Stimulated activated naive CD8-positive, alpha-beta T cell treated with anti-CD3 and anti-CD28 coated beads, Interleukin-15, Interleukin-2, amounts not matched to agents 100 ng/mL and 50 ng/mL, for 24 hours (primary cell): ENCODE measurements around the gene LCN6.
"Not testable (repeated sequence)": the region's sequence is repeated elsewhere in the genome, so short reads cannot be mapped to it uniquely, and the experiment has no call there.

Experiments used
- H3K27ac Mint-ChIP-seq: one replicate; pipeline ENCODE4 v1.8.0; 2021; ENCODE audit warnings: mild to moderate bottlenecking, mixed read lengths
- H3K27me3 Mint-ChIP-seq: one replicate; pipeline ENCODE4 v1.8.0; 2021; ENCODE audit warnings: mixed read lengths
- H3K36me3 Mint-ChIP-seq: one replicate; pipeline ENCODE4 v1.8.0; 2021; ENCODE audit warnings: low read depth, mixed read lengths
- H3K4me1 Mint-ChIP-seq: one replicate; pipeline ENCODE4 v1.8.0; 2021; ENCODE audit warnings: low read depth, mixed read lengths
- H3K4me3 Mint-ChIP-seq: one replicate; pipeline ENCODE4 v1.8.0; 2021; ENCODE audit warnings: mild to moderate bottlenecking, mixed read lengths
- H3K9me3 Mint-ChIP-seq: one replicate; pipeline ENCODE4 v1.8.0; 2021; ENCODE audit warnings: mixed read lengths

Gene LCN6

DNA sequence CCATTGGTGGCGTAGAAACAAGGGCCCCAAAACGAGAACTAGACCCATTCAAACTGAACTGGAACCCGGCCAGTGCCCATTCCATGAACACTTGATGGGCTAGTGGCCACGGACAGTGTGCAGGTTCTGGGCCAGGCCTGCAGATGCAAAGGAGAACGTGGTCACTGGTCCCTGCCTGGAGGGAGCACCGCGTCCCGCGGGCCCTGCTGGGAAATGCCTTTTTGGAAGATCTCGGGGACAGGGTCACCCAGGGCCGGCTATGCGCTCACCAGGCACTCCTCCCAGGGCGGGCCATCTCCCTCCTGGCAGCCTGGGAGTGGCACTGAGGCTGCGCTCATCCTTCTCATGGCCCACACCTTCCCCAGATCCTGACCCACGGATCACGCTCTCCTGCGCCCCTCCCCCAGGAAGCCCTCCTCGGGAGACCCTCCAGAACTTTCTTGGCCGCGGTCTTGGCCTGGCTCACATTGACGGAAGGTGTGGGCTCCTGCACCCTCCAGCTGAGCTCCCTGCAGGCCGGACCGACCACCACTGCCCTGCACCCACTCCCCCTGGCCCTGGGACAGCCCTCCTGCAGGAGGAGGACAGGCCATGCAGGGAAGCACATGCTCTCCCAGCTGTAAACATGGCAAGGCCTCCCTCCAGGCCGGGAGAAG, 38.7 kb downstream of the LCN6 start:
- Mint-ChIP-seq H3K27me3 (peaks cover 33% of the 10 kb centered on the region), H3K36me3 (no peaks in the 10 kb centered on the region), H3K4me3 (no peak overlapping the region), H3K9me3 (no peaks in the 10 kb centered on the region), H3K27ac (no peak overlapping the region), H3K4me1 (no peaks in the 10 kb centered on the region)

DNA sequence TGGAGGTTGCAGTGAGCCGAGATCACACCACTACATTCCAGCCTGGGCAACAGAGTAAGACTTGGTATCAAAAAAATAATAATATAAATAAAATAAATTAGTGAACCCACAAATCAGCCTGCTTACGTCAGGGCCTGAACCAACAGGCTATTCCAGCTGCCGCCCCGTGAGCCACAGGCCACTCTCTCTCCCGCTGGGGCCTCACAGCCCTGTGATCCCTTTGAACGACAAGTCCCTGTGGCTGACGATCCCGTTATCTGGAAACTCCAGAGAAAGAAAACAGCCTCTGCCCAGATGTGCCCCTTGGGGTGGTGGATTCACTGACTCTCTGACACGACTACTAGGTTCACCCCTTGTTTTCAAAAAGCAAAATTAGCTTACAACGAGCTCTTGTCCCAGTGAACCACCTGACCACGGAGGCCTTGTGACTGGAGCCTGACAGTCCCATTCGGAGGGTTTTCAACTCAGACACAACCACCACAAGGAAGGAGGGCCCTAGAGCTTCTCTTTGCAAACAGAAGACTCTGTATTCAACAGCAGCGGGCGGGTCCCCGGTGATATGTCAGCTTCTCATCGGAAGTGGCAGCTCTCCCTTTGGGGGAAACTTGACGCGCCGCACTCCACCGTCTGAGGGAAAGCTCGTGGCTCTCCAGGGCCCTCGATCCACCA, 40.3 kb downstream of the LCN6 start:
- H3K27me3 Mint-ChIP-seq = peaks cover 23% of the 10 kb centered on the region
- peaks cover 5% of the 10 kb centered on the region for H3K4me1 Mint-ChIP-seq
- no peaks in the 10 kb centered on the region for H3K9me3 Mint-ChIP-seq
- no peaks in the 10 kb centered on the region for H3K36me3 Mint-ChIP-seq
- H3K27ac Mint-ChIP-seq = no peak overlapping the region
- H3K4me3 Mint-ChIP-seq = no peak overlapping the region

DNA sequence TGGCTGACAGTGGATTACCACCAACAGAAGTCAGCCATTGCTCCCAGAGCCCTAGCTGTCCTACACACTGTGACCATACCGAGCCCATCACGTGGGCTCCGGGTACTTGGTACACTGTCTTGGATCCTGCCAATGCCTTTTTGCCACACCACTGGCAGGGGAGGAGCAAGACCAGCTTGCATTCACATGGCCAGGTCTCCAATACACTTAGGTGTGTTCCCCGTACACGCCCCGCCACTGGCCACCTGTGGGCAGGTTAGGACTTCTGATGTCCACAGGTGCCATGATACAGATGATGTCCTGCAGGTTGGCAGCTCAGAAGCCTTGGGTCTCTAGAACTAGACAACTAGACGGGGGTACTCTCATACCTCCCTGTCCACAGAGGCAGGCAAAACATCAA, 41.3 kb downstream of the LCN6 start:
- no peak overlapping the region for H3K4me3 Mint-ChIP-seq
- H3K4me1 Mint-ChIP-seq = peaks cover 10% of the 10 kb centered on the region
- no peaks in the 10 kb centered on the region for H3K36me3 Mint-ChIP-seq
- H3K27ac Mint-ChIP-seq = no peak overlapping the region
- H3K9me3 Mint-ChIP-seq = no peaks in the 10 kb centered on the region
- H3K27me3 Mint-ChIP-seq = peaks cover 26% of the 10 kb centered on the region

DNA sequence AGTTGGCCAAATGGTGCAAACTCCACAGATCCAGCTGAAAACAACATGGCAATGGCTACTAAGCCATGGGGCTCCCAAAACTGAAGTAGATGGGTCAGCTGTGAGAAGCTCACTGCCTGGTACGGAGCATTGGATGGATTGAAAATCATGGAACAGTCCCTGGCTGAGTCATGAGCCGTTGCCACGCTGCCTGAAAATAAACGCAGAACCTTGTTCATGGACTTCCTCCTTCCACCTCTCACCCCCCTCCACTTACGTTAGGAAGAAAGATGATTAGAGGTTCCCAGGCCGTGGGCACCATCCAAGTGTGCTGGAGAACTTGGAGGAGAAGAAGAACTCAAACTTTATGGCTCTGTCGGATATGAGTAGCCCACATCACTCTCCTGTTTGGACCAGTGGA, 42.8 kb downstream of the LCN6 start:
- H3K4me3 Mint-ChIP-seq = no peak overlapping the region
- no peak overlapping the region for H3K27ac Mint-ChIP-seq
- H3K27me3 Mint-ChIP-seq = peaks cover 14% of the 10 kb centered on the region

DNA sequence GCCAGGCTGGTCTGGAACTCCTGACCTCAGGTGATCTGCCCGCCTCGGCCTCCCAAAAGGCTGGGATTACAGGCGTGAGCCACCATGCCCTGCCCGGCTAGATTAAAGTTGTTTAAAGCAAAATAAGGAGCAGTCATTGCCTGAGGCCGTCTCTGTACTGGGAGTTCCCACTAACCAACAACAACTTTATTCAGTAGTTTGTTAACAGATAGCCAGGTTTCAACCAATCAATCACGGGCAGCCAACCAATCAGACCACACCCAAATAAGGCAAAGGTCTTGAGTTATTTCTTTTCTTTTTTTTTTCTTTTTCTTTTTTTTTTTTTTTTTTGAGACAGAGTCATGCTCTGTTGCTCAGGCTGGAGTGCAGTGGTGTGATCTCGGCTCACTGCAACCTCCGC, 43.6 kb downstream of the LCN6 start:
- H3K27ac Mint-ChIP-seq, H3K4me3 Mint-ChIP-seq, H3K36me3 Mint-ChIP-seq, H3K9me3 Mint-ChIP-seq: not testable (repeated sequence)
- Mint-ChIP-seq H3K4me1 (peaks cover 27% of the 10 kb centered on the region), H3K27me3 (peaks cover 13% of the 10 kb centered on the region)

More for the DNA sequence above, 42.8 kb downstream of the LCN6 start:
- H3K9me3 Mint-ChIP-seq = no peaks in the 10 kb centered on the region
- H3K36me3 Mint-ChIP-seq = no peaks in the 10 kb centered on the region
- H3K4me1 Mint-ChIP-seq = peaks cover 22% of the 10 kb centered on the region

DNA sequence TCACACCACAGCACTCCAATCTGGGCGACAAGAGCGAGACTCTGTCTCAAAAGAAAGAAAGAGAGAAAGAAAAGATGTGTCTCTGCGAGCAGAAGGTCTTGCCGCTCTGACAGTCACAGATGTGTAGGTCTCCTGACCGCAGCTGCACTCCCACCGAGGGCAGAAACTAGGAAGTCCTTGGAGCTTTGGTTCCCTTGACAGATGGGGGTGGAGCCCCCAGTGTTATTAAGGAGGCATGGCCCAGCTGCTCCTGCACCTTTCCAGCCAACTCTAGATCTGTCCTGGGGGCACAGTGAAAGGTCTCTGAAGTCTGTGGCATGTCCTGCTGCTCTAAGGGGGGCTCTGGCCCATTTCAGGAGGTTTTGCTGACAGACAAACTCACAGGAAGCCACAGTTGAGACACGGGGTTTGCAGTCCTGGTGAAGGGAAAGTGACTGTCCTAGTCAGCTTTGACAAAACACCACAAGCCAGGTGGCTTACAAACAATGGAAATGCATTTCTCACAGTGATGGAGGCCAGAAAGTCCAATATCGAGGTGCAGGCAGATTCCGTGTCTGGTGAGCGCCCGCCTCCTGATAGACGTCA, 45.0 kb downstream of the LCN6 start:
- peaks cover 27% of the 10 kb centered on the region for H3K4me1 Mint-ChIP-seq
- no peaks in the 10 kb centered on the region for H3K36me3 Mint-ChIP-seq
- no peaks in the 10 kb centered on the region for H3K9me3 Mint-ChIP-seq
- no peak overlapping the region for H3K4me3 Mint-ChIP-seq
- peaks cover 13% of the 10 kb centered on the region for H3K27me3 Mint-ChIP-seq
- H3K27ac Mint-ChIP-seq = no peak overlapping the region

DNA sequence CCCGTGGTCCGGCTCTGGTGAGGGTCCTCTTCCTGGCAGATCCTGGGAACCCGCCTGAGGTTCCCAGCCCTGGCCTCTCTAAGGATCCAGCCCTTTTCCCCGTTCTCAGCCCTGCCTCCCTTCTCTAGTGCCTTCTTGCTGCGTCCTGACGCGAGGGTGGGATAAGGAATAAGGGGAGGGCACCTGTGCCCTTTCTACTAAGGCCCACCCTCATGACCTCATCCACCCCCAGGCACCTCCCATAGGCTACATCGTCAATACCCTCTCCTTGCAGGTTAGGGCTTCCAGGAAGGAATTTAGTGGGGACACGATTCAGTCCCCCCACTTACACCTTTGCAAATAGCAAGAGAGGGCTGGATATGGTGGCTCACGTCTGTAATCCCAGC, 46.7 kb downstream of the LCN6 start:
- Mint-ChIP-seq H3K4me3 (peak overlapping the region; percentile 83), H3K27ac (peak overlapping the region; percentile 40), H3K9me3 (no peaks in the 10 kb centered on the region), H3K27me3 (peaks cover 13% of the 10 kb centered on the region), H3K4me1 (peaks cover 27% of the 10 kb centered on the region), H3K36me3 (no peaks in the 10 kb centered on the region)

DNA sequence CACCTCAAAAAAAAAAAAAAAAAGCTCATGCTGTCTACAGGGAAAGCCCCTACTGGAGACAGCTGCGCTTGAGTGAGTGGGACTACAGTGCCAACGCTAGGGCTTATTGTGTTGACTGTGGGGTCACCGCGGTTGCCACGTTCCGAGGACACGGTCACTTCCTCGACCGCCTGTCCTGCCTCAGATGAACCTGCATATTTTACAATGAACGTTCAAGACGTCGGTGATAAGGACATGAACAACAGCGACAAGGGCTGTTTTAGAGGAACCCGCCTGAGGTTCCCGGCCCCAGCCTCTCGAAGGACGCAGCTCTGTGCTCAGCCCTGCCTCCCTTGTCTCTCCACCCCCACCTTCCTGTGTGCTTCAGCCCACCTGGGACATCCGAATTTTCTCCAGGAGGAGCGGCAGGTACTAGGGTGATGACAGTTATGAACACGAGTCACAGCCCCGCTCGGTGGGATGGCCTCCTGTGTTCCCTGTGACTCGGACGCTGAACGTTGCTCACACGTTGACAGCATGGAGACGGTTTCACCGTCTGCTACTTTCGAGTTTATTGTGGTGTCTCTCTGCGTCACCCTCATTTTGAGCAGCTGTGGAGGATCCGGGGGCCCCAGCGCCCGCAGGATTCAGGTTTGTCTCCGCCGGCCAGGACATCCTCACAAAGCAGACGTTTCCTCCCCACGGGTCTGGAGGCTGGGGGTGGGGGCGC, 47.2 kb downstream of the LCN6 start:
- H3K4me1 Mint-ChIP-seq = peaks cover 27% of the 10 kb centered on the region
- H3K27me3 Mint-ChIP-seq = peaks cover 13% of the 10 kb centered on the region
- peak overlapping the region; percentile 89 for H3K27ac Mint-ChIP-seq

DNA sequence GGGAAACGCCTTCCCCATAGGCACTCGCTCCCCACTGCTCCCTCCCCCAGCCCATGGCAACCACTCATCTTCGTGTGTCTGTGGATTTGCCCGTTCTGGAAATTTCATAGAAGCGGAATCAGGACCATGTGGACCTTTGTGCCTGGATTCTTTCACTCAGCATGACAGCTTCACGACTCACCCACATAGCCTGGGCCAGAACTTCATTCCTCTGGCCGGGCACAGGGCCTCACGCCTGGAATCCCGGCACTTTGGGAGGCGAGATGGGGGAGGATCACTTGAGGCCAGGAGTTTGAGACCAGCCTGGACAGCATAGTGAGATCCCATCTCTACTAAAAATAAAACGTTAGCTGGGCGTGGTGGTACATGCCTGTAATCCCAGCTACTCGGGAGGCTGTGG, 48.0 kb downstream of the LCN6 start:
- H3K27ac Mint-ChIP-seq = no peak overlapping the region
- no peak overlapping the region for H3K4me3 Mint-ChIP-seq

More for the DNA sequence above, 47.2 kb downstream of the LCN6 start:
- peak overlapping the region; percentile 83 for H3K4me3 Mint-ChIP-seq
- no peaks in the 10 kb centered on the region for H3K36me3 Mint-ChIP-seq
- H3K9me3 Mint-ChIP-seq = no peaks in the 10 kb centered on the region

DNA sequence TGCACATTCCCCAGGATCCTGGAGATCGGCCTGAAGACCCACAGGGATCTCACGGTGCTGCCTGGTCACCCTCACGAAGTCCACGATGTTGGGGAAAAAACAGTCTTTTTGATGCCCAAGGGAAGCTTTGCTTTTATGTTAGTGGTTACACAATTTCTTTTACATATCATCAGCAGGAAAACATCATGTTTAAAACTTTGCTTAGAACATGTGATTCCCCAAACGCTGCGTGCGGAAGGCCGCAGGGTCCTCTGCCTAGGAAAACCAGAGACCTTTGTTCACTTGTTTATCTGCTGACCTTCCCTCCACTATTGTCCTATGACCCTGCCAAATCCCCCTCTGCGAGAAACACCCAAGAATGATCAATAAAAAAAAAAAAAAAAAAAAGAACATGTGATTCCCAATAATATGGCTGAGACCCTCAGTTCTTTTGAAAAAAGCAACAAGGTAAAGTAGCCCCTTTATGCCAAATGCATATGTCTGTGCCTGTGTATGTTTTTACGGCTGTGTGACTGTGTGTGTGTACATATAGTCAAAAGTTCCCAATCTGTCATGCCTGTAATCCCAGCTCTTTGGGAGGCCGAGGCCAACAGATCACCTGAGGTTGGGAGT, 49.6 kb downstream of the LCN6 start:
- no peaks in the 10 kb centered on the region for H3K36me3 Mint-ChIP-seq
- H3K27ac Mint-ChIP-seq = no peak overlapping the region
- peaks cover 27% of the 10 kb centered on the region for H3K4me1 Mint-ChIP-seq
- no peaks in the 10 kb centered on the region for H3K9me3 Mint-ChIP-seq
- H3K27me3 Mint-ChIP-seq = peaks cover 6% of the 10 kb centered on the region
- H3K4me3 Mint-ChIP-seq = no peak overlapping the region

More for the DNA sequence above, 48.0 kb downstream of the LCN6 start:
- Mint-ChIP-seq H3K4me1 (peaks cover 27% of the 10 kb centered on the region), H3K9me3 (no peaks in the 10 kb centered on the region), H3K27me3 (peaks cover 6% of the 10 kb centered on the region), H3K36me3 (no peaks in the 10 kb centered on the region)

DNA sequence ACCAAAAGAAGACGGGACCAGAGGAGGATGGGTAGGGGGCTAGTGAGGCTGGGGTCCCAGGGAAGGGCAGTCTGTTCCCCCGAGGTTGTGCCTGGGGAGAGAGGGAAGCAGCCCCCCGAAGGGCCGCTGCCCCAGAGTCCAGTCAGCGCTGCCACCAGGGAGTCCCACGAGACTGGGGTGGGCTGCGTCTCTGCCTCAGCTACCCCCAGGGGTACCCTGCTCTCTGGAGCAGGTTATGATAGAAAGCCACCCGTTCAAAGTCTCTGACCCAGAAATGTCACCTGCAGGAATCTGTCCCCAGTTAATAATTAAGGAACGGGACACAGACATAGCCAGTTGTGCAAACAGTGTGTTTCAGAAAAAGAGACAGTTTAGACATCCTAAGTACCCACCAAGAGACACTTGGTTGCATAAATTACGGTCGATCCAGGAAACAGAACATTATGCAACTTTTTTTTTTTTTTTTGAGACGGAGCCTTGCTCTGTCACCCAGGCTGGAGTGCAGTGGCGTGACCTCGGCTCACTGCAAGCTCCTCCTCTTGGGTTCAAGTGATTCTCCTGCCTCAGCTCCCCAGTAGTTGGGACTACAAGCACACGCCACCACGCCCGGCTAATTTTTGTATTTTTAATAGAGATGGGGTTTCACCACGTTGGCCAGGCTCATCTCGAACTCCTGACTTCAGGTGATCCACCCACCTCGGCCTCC, 50.4 kb downstream of the LCN6 start:
- no peaks in the 10 kb centered on the region for H3K9me3 Mint-ChIP-seq
- H3K36me3 Mint-ChIP-seq = no peaks in the 10 kb centered on the region
- no peak overlapping the region for H3K27ac Mint-ChIP-seq
- H3K27me3 Mint-ChIP-seq = peaks cover 10% of the 10 kb centered on the region
- no peak overlapping the region for H3K4me3 Mint-ChIP-seq
- peaks cover 22% of the 10 kb centered on the region for H3K4me1 Mint-ChIP-seq

DNA sequence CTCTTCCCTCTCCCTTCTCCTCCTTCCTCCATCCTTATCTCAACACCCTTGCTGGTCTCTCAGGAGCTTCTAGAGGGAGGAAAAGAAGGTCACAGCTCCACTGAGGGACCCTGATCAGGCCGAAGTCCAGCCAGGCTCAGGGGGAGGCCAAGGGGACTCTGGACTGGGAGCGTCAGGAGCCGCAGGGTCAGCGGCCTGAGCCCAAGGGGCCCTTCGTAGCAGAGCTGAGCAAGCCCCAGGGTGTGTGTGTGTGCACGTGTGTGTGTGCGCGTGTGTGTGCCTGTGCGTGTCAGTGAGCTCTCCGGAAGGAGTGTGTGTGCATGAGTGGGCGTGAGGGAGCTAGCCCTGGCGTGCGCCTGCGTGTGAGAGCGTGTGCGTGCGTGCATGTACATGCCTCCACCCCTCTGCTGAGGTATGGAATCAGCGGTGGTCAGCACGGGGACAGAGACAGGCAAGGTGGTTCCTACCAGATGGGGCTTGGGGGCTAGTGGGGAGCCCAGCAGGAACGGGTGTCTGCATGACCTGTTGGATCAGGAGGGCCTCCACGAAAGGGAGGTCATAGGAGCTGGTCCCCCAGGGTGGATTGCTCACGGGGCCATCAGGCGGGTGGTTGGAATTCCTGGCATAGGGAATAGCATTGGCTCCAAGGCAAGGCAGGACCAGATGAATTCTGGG, 51.0 kb downstream of the LCN6 start:
- Mint-ChIP-seq H3K4me3 (no peak overlapping the region), H3K27me3 (peaks cover 11% of the 10 kb centered on the region), H3K4me1 (peaks cover 20% of the 10 kb centered on the region), H3K27ac (no peak overlapping the region), H3K36me3 (no peaks in the 10 kb centered on the region), H3K9me3 (no peaks in the 10 kb centered on the region)

DNA sequence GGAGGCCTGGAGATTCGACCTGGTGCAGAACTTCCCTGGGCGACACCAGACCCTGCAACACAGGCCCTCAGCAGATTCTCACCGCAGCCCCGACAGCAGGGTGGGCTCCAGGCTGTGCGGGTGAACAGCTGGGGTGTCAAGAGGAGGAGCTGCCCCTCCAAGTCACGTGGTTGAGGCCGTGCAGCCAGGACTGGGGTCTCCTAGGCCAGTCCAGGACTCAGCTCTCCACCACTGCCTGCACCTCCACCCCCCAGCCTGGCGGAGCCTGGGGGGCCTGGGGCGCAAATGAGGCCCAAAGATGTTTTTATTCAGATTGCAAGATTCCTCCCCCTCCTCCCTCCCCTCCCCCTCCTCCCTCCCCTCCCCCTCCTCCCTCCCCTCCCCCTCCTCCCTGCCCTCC, 51.8 kb downstream of the LCN6 start:
- peaks cover 14% of the 10 kb centered on the region for H3K4me1 Mint-ChIP-seq

DNA sequence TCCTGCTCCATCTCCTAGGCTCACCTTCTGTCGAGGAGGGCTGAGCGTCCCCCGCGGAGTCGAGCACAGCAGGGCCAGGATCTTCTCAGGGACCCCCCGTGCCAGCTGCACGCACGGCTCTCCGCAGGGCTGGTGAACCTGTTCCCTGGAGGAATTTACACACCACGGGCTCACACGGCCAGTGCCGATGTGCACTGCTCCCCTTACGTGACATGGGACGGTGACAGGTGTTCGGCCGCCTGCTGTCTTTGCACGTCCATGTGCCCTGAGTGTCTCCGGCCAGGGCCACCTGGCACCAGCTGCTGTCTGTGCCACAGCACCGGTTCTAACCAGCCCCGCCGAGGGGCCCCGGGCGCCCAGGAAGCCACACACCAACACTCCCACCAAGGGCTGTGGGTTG, 52.4 kb downstream of the LCN6 start:
- Mint-ChIP-seq H3K27ac (no peak overlapping the region), H3K27me3 (peaks cover 9% of the 10 kb centered on the region), H3K36me3 (no peaks in the 10 kb centered on the region), H3K4me1 (peaks cover 9% of the 10 kb centered on the region), H3K9me3 (no peaks in the 10 kb centered on the region), H3K4me3 (no peak overlapping the region)

More for the DNA sequence above, 51.8 kb downstream of the LCN6 start:
- H3K4me3 Mint-ChIP-seq = no peak overlapping the region
- peaks cover 9% of the 10 kb centered on the region for H3K27me3 Mint-ChIP-seq
- no peaks in the 10 kb centered on the region for H3K9me3 Mint-ChIP-seq
- H3K36me3 Mint-ChIP-seq = no peaks in the 10 kb centered on the region
- no peak overlapping the region for H3K27ac Mint-ChIP-seq
